Lung (tissue), 12 donors: ENCODE results near the gene PRKG1. TPM values are rescaled to one million over a fixed set of nuclear protein-coding genes. Genes with fewer than 3 reads are reported as not detected.

Experiments used
- ATAC-seq: fragments of 200-7000 bp; cut with Tn5 transposase; one replicate; pipeline ENCODE4 v1.9.1; 2020; ENCODE audit warnings: moderate number of reproducible peaks; ENCODE audit not compliant: insufficient read depth, low FRiP score
- DNase-seq, 3 donors: peaks; one replicate each; pipeline ENCODE4 v3.0.0-alpha.2; 2013 to 2017
- H3K27ac ChIP-seq, 2 donors: one replicate each; pipeline ENCODE4 v1.5.1; 2013; ENCODE audit warnings: mild to moderate bottlenecking in 2 of 2, moderate library complexity in 2 of 2, control low read depth in 1 of 2, inconsistent platforms in 1 of 2, low read depth in 1 of 2, low read length in 1 of 2
- H3K27me3 ChIP-seq, 3 donors: one replicate each; pipeline ENCODE4 v1.5.1; 2013; ENCODE audit warnings: low read length in 2 of 3; ENCODE audit not compliant: control insufficient read depth in 3 of 3, insufficient read depth in 3 of 3
- H3K36me3 ChIP-seq, 4 donors: one replicate each; pipeline ENCODE4 v1.5.1; 2013; ENCODE audit warnings: low read length in 4 of 4, mild to moderate bottlenecking in 1 of 4, moderate library complexity in 1 of 4; ENCODE audit not compliant: control insufficient read depth in 4 of 4, insufficient read depth in 4 of 4
- H3K4me1 ChIP-seq, 5 donors: one replicate each; pipeline ENCODE4 v1.5.1; 2013; ENCODE audit warnings: low read length in 5 of 5, mild to moderate bottlenecking in 2 of 5, moderate library complexity in 1 of 5; ENCODE audit not compliant: control insufficient read depth in 5 of 5, insufficient read depth in 5 of 5
- H3K4me3 ChIP-seq: one replicate; pipeline ENCODE4 v1.5.1; 2013; ENCODE audit warnings: mild to moderate bottlenecking, control low read depth, moderate library complexity
- H3K9ac ChIP-seq, 2 donors: one replicate each; pipeline ENCODE4 v1.5.1; 2013; ENCODE audit warnings: low read length in 2 of 2, control low read depth in 1 of 2; ENCODE audit not compliant: insufficient read depth in 1 of 2
- H3K9me3 ChIP-seq, 4 donors: one replicate each; pipeline ENCODE4 v1.5.1; 2013; ENCODE audit warnings: low read length in 3 of 4, mild to moderate bottlenecking in 1 of 4, moderate library complexity in 1 of 4; ENCODE audit not compliant: control insufficient read depth in 4 of 4, insufficient read depth in 3 of 4
- CTCF ChIP-seq: IDR thresholded peaks from 2 replicates; pipeline ENCODE4 v1.5.1; 2012; ENCODE audit warnings: mild to moderate bottlenecking; ENCODE audit errors: control extremely low read depth, extremely low read depth
- WGBS, 2 donors: extraction: QIAGEN DNeasy Blood & Tissue Kit; methylation state at CpG; one replicate each; pipeline ENCODE4 v1.1.7; 2013; 5-methylcytosine and 5-hydroxymethylcytosine counted together
- polyA plus RNA-seq, 2 donors: library from polyadenylated mRNA; stranded (reverse); fragments of 200-250 nt; gene quantifications; one replicate each; pipeline ENCODE4 v1.2.1, GENCODE V29; 2013
- total RNA-seq, 2 donors: library from RNA; depleted of rRNA in 1 of 2; stranded (reverse); fragments of >200 nt in 1 of 2; gene quantifications; one replicate each; pipeline ENCODE4 v1.2.1, GENCODE V29; 2014 to 2021
- donor health status: control.
- donor health status: control.
- donor health status: Bipolar disorder and iron deficiency.
- donor health status: healthy.
- donor health status: DM: yes; HTN: yes; CAD: no.

Gene PRKG1
- total and polyA plus RNA-seq, 4 donors: 2.1 to 50.8 (median 15.1) TPM

GRCh38 chr10:51459476-51459875, 385.2 kb downstream of the PRKG1 start:
- Histone ChIP-seq H3K9me3 (peaks cover 0 to 3% (median 0%) of the 10 kb centered on the region in 4 donors), H3K4me1 (peaks cover 0 to 14% (median 2%) of the 10 kb centered on the region in 5 donors), H3K36me3 (no peaks in the 10 kb centered on the region), H3K27me3 (no peaks in the 10 kb centered on the region), H3K4me3 (no peak overlapping the region), H3K27ac (no peak overlapping the region), H3K9ac (no peak overlapping the region)
- WGBS, 2 donors: 79 to 85% methylated on average over 1 of the region's 1 CpG
- no peak for ATAC-seq
- DNase-seq: no peak
- TF ChIP-seq CTCF: no peak

- Histone ChIP-seq H3K27me3 (no peaks in the 10 kb centered on the region), H3K27ac (no peak overlapping the region), H3K4me3 (no peak overlapping the region), H3K9ac (no peak overlapping the region), H3K4me1 (peaks cover 0 to 20% (median 2%) of the 10 kb centered on the region in 5 donors), H3K9me3 (no peaks in the 10 kb centered on the region), H3K36me3 (no peaks in the 10 kb centered on the region)
- 44 to 59% methylated on average over 3 of the region's 3 CpGs for WGBS, 2 donors
- TF ChIP-seq CTCF: no peak
- peak in 2 of 3 donors; percentile 29 to 38 for DNase-seq
- no peak for ATAC-seq
Observed at GRCh38 chr10:51462076-51462779, 387.9 kb downstream of the PRKG1 start.

GRCh38 chr10:51468424-51468823, 394.1 kb downstream of the PRKG1 start:
- TF ChIP-seq CTCF: no peak
- no peaks in the 10 kb centered on the region for H3K36me3 ChIP-seq
- H3K4me3 ChIP-seq: no peak overlapping the region
- WGBS, 2 donors: 30 to 44% methylated on average over 2 of the region's 2 CpGs
- peaks cover 0 to 29% (median 0%) of the 10 kb centered on the region in 5 donors for H3K4me1 ChIP-seq
- H3K9me3 ChIP-seq: no peaks in the 10 kb centered on the region
- H3K27me3 ChIP-seq: no peaks in the 10 kb centered on the region
- H3K27ac ChIP-seq: no peak overlapping the region
- no peak for ATAC-seq
- DNase-seq: no peak
- H3K9ac ChIP-seq: no peak overlapping the region
